DND-41 (cell line): ENCODE results near the gene TLE1.

Experiments used
- CTCF ChIP-seq: IDR thresholded peaks from 2 replicates; pipeline ENCODE4 v1.5.1; 2012; ENCODE audit warnings: borderline replicate concordance, low read length, moderate library complexity, mild to moderate bottlenecking; ENCODE audit not compliant: poor library complexity, severe bottlenecking; ENCODE audit errors: extremely low read depth
- EZH2 ChIP-seq: IDR thresholded peaks from 3 replicates; pipeline ENCODE4 v1.6.1; 2012; ENCODE audit warnings: borderline replicate concordance, low read depth, mild to moderate bottlenecking, moderate library complexity, low read length, inconsistent platforms; ENCODE audit not compliant: severe bottlenecking

GRCh38 chr9:81556923-81557322, 132.4 kb downstream of the TLE1 start:
- no peak for TF ChIP-seq CTCF
- TF ChIP-seq EZH2 = no peak
